HEK293 (cell line): ENCODE results near the gene KBTBD2.
A peak's percentile ranks its signal among the peaks of the same experiment; 100 is the strongest.

Experiments used
- CTCF ChIA-PET: fragments of 350-600 bp; formaldehyde crosslinking; extraction: SDS; loops from one replicate; lab custom pipeline; 2021; ENCODE audit warnings: antibody characterized with exemption; lab: Yijun Ruan, JAX
- POLR2A ChIA-PET: fragments of 300-600 bp; formaldehyde crosslinking; extraction: SDS; loops from one replicate; lab custom pipeline; 2020; ENCODE audit warnings: antibody characterized with exemption, inconsistent platforms; lab: Yijun Ruan, JAX
- H3K27ac ChIP-seq: fragments of 200-500 bp; sonication (Bioruptor generic); 2 replicates; pipeline ENCODE4 v1.5.1; 2014; ENCODE audit warnings: low read depth, low read length, control low read depth, inconsistent platforms; ENCODE audit errors: extremely low read depth
- H3K36me3 ChIP-seq, 2 experiments: fragments of 200-500 bp in 1 of 2; sonication (Bioruptor generic) in 1 of 2; 1 replicate in 1 of 2; 2 replicates in 1 of 2; pipeline ENCODE4 v1.5.1; 2014 to 2017; ENCODE audit warnings: inconsistent platforms in 2 of 2, low read length in 2 of 2; ENCODE audit not compliant: control insufficient read depth in 2 of 2, insufficient read depth in 1 of 2
- H3K4me1 ChIP-seq: fragments of 200-500 bp; sonication (Bioruptor generic); 2 replicates; pipeline ENCODE4 v1.5.1; 2014; ENCODE audit warnings: mild to moderate bottlenecking, low read length, inconsistent platforms; ENCODE audit not compliant: control insufficient read depth, insufficient read depth
- H3K4me3 ChIP-seq: 2 replicates; pipeline ENCODE4 v1.5.1; 2011; ENCODE audit warnings: low read depth, mild to moderate bottlenecking, control low read depth, low read length, moderate library complexity
- H3K9me3 ChIP-seq: fragments of 200-500 bp; sonication (Bioruptor generic); 2 replicates; pipeline ENCODE4 v1.5.1; 2014; ENCODE audit warnings: low read depth, low read length, inconsistent platforms; ENCODE audit not compliant: control insufficient read depth, insufficient read depth
- KLF10 ChIP-seq: fragments of 450-650 bp; IDR thresholded peaks from 2 replicates; pipeline ENCODE4 v1.5.1; 2018; ENCODE audit warnings: missing biosample characterization, mild to moderate bottlenecking, missing genetic modification characterization
- KLF8 ChIP-seq: fragments of 450-650 bp; formaldehyde crosslinking; IDR thresholded peaks from 2 replicates; pipeline ENCODE4 v1.5.1; 2016; ENCODE audit warnings: missing biosample characterization, missing genetic modification characterization
- YY2 ChIP-seq: fragments of 450-650 bp; formaldehyde crosslinking; IDR thresholded peaks from 2 replicates; pipeline ENCODE4 v1.5.1; 2016; ENCODE audit warnings: missing biosample characterization, missing genetic modification characterization
- ZBTB17 ChIP-seq: fragments of 450-650 bp; formaldehyde crosslinking; IDR thresholded peaks from 2 replicates; pipeline ENCODE4 v1.5.1; 2016; ENCODE audit warnings: missing biosample characterization, missing genetic modification characterization
- ZBTB8A ChIP-seq: fragments of 450-650 bp; formaldehyde crosslinking; IDR thresholded peaks from 2 replicates; pipeline ENCODE4 v1.5.1; 2016; ENCODE audit warnings: missing biosample characterization, missing genetic modification characterization
- ZEB2 ChIP-seq: fragments of 450-650 bp; formaldehyde crosslinking; IDR thresholded peaks from 2 replicates; pipeline ENCODE4 v1.5.1; 2016; ENCODE audit warnings: missing biosample characterization, missing genetic modification characterization
- ZIC2 ChIP-seq: fragments of 450-650 bp; formaldehyde crosslinking; IDR thresholded peaks from 2 replicates; pipeline ENCODE4 v1.5.1; 2016; ENCODE audit warnings: missing biosample characterization, missing genetic modification characterization
- ZNF121 ChIP-seq: fragments of 450-650 bp; formaldehyde crosslinking; IDR thresholded peaks from 2 replicates; pipeline ENCODE4 v1.5.1; 2016; ENCODE audit warnings: missing biosample characterization, missing genetic modification characterization
- ZNF132 ChIP-seq: fragments of 450-650 bp; formaldehyde crosslinking; IDR thresholded peaks from 2 replicates; pipeline ENCODE4 v1.5.1; 2017; ENCODE audit warnings: missing biosample characterization, missing genetic modification characterization, borderline replicate concordance
- ZNF24 ChIP-seq: fragments of 450-650 bp; formaldehyde crosslinking; IDR thresholded peaks from 2 replicates; pipeline ENCODE4 v1.5.1; 2016; ENCODE audit warnings: missing biosample characterization, missing genetic modification characterization
- ZNF248 ChIP-seq: fragments of 450-650 bp; formaldehyde crosslinking; IDR thresholded peaks from 2 replicates; pipeline ENCODE4 v1.5.1; 2017; ENCODE audit warnings: missing biosample characterization, missing genetic modification characterization
- ZNF324 ChIP-seq: fragments of 450-650 bp; formaldehyde crosslinking; IDR thresholded peaks from 2 replicates; pipeline ENCODE4 v1.5.1; 2016; ENCODE audit warnings: missing biosample characterization, missing genetic modification characterization
- ZNF350 ChIP-seq: fragments of 450-650 bp; formaldehyde crosslinking; IDR thresholded peaks from 2 replicates; pipeline ENCODE4 v1.5.0; 2017; ENCODE audit warnings: missing biosample characterization, mild to moderate bottlenecking, missing genetic modification characterization
- ZNF391 ChIP-seq: fragments of 450-650 bp; formaldehyde crosslinking; IDR thresholded peaks from 2 replicates; pipeline ENCODE4 v1.5.1; 2016; ENCODE audit warnings: low read depth, missing biosample characterization, missing genetic modification characterization, borderline replicate concordance
- ZNF433 ChIP-seq: fragments of 450-650 bp; formaldehyde crosslinking; IDR thresholded peaks from 2 replicates; pipeline ENCODE4 v1.5.1; 2016; ENCODE audit warnings: missing biosample characterization, missing genetic modification characterization, low read depth
- ZNF473 ChIP-seq: fragments of 450-650 bp; formaldehyde crosslinking; IDR thresholded peaks from 2 replicates; pipeline ENCODE4 v1.5.1; 2017; ENCODE audit warnings: missing biosample characterization, missing genetic modification characterization
- ZNF521 ChIP-seq: fragments of 450-650 bp; formaldehyde crosslinking; IDR thresholded peaks from 2 replicates; pipeline ENCODE4 v1.5.1; 2017; ENCODE audit warnings: missing biosample characterization, mild to moderate bottlenecking, missing genetic modification characterization
- ZNF529 ChIP-seq: fragments of 450-650 bp; formaldehyde crosslinking; IDR thresholded peaks from 2 replicates; pipeline ENCODE4 v1.5.1; 2017; ENCODE audit warnings: missing genetic modification characterization, missing biosample characterization; ENCODE audit not compliant: insufficient replicate concordance
- ZNF596 ChIP-seq: fragments of 450-650 bp; IDR thresholded peaks from 2 replicates; pipeline ENCODE4 v1.5.0; 2018; ENCODE audit warnings: missing biosample characterization, mild to moderate bottlenecking, missing genetic modification characterization, moderate library complexity
- ZNF610 ChIP-seq: fragments of 450-650 bp; formaldehyde crosslinking; IDR thresholded peaks from 2 replicates; pipeline ENCODE4 v1.5.1; 2016; ENCODE audit warnings: missing biosample characterization, missing genetic modification characterization, borderline replicate concordance
- ZNF623 ChIP-seq: fragments of 450-650 bp; formaldehyde crosslinking; IDR thresholded peaks from 2 replicates; pipeline ENCODE4 v1.5.1; 2016; ENCODE audit warnings: missing biosample characterization, missing genetic modification characterization
- ZNF654 ChIP-seq: fragments of 450-650 bp; formaldehyde crosslinking; IDR thresholded peaks from 2 replicates; pipeline ENCODE4 v1.5.1; 2016; ENCODE audit warnings: low read depth, missing biosample characterization, missing genetic modification characterization
- ZNF785 ChIP-seq: fragments of 450-650 bp; formaldehyde crosslinking; IDR thresholded peaks from 2 replicates; pipeline ENCODE4 v1.5.1; 2016; ENCODE audit warnings: missing biosample characterization, missing genetic modification characterization
- TF ChIP-seq, protein P1 (sequence below): fragments of 450-650 bp; IDR thresholded peaks from 2 replicates; pipeline ENCODE4 v1.5.1; 2018; ENCODE audit warnings: missing biosample characterization, missing genetic modification characterization
- TF ChIP-seq, protein P2 (sequence below): fragments of 450-650 bp; formaldehyde crosslinking; IDR thresholded peaks from 2 replicates; pipeline ENCODE4 v1.5.1; 2016; ENCODE audit warnings: missing biosample characterization, missing genetic modification characterization
- TF ChIP-seq, protein P3 (sequence below): fragments of 450-650 bp; formaldehyde crosslinking; IDR thresholded peaks from 2 replicates; pipeline ENCODE4 v1.5.1; 2016; ENCODE audit warnings: missing biosample characterization, missing genetic modification characterization, low read depth
- TF ChIP-seq, protein P4 (sequence below): fragments of 450-650 bp; formaldehyde crosslinking; IDR thresholded peaks from 2 replicates; pipeline ENCODE4 v1.5.1; 2016; ENCODE audit warnings: missing biosample characterization, missing genetic modification characterization
- TF ChIP-seq, protein P5 (sequence below): sonication (generic); formaldehyde crosslinking; IDR thresholded peaks from 2 replicates; pipeline ENCODE4 v1.8.1; 2022; ENCODE audit warnings: mild to moderate bottlenecking, moderate library complexity, missing genetic modification reagents

KBTBD2 gene

DNA sequence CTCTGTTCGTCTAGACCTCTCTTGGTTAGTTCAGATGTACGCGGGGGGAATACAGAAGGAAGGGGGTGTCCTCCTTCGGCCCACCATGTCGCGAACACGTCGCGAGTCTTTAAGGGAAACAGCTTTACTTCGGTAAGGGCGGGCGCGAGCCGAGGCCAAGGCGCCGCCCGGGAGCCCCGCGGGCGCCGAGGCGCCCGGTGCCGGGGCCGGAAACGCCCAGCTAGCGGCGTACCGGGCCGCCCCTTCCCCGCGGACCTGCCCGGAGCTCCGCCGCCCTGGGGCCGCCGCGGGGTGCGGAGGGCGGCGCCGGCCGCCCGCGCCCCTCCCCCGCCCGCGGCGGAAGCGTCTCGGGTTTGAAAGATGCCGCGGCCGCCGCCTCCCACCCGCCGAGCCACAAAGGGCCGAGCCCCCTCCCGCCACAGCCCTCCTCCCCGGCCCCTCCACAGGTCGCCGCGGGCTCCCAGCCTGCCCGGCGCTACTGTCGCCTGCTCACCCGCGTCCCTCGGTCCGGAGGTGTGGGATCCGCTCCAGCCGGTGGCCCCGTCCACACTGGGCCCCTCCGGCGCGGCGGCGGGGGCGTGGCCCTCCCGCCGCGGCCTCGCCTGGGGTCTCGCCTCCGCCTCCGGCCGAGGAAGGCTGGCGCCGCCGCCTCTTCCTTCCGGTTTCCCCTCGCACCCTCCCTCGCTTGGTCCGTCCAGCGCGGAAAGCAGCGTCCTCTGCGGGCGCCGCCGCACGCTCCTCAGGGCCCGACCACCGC lies at the start of gene KBTBD2:
TSS of gene KBTBD2 (minus strand) at position 718 of the 757 bp plus-strand sequence. CDS start 12,156 bp downstream, outside the sequence.
- CTCF ChIA-PET = interaction anchor here (0.7 to 1.9 kb wide), 3 partner anchors 45 to 219 kb away, joined by 3 to 10 read pairs (median 4); no protein-coding TSS in a partner anchor
- POLR2A ChIA-PET = interaction anchor here (2.6 to 3.9 kb wide), 2 partner anchors 51 to 171 kb away, joined by 9 to 16 read pairs; partner anchors contain the start of gene NT5C3A
- peaks cover 17% of the 10 kb centered on the region for H3K4me1 ChIP-seq
- H3K27ac ChIP-seq = peak within 1 kb of the TSS; percentile 99
- H3K4me3 ChIP-seq = peak within 1 kb of the TSS; percentile 87
- H3K36me3 ChIP-seq = no peaks in the 10 kb centered on the region
- H3K9me3 ChIP-seq = no peaks in the 10 kb centered on the region
- TF ChIP-seq ZNF132 (tag by site-specific recombination) (no peak), ZIC2 (tag by site-specific recombination) (peak; percentile 41; the same call in 1 of the 2 replicates), ZNF473 (tag by site-specific recombination) (no peak), ZNF324 (tag by site-specific recombination) (no peak), ZNF391 (no peak), ZNF24 (tag by site-specific recombination) (no peak), ZNF623 (tag by site-specific recombination) (no peak), ZNF521 (tag by site-specific recombination) (no peak), ZNF596 (0 out of 2 replicates have a peak, but pooled peaks have one; percentile 29), ZNF529 (tag by site-specific recombination) (no peak), ZNF654 (tag by site-specific recombination) (no peak), ZNF433 (tag by site-specific recombination) (no peak), ZBTB17 (tag by site-specific recombination) (no peak), ZEB2 (tag by site-specific recombination) (no peak), ZNF610 (tag by site-specific recombination) (no peak), ZNF248 (tag by site-specific recombination) (no peak), KLF8 (tag by site-specific recombination) (peak; percentile 47; the same call in 1 of the 2 replicates), KLF10 (tag by site-specific recombination) (peak; percentile 93), YY2 (tag by site-specific recombination) (no peak), ZBTB8A (tag by site-specific recombination) (peak; percentile 42; the same call in 1 of the 2 replicates), ZNF121 (no peak), ZNF350 (no peak), ZNF785 (tag by site-specific recombination) (no peak)
- TF ChIP-seq, protein P1, sequence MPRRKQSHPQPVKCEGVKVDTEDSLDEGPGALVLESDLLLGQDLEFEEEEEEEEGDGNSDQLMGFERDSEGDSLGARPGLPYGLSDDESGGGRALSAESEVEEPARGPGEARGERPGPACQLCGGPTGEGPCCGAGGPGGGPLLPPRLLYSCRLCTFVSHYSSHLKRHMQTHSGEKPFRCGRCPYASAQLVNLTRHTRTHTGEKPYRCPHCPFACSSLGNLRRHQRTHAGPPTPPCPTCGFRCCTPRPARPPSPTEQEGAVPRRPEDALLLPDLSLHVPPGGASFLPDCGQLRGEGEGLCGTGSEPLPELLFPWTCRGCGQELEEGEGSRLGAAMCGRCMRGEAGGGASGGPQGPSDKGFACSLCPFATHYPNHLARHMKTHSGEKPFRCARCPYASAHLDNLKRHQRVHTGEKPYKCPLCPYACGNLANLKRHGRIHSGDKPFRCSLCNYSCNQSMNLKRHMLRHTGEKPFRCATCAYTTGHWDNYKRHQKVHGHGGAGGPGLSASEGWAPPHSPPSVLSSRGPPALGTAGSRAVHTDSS (tag by site-specific recombination) = peak; percentile 45; the same call in 1 of the 2 replicates
- TF ChIP-seq, protein P2, sequence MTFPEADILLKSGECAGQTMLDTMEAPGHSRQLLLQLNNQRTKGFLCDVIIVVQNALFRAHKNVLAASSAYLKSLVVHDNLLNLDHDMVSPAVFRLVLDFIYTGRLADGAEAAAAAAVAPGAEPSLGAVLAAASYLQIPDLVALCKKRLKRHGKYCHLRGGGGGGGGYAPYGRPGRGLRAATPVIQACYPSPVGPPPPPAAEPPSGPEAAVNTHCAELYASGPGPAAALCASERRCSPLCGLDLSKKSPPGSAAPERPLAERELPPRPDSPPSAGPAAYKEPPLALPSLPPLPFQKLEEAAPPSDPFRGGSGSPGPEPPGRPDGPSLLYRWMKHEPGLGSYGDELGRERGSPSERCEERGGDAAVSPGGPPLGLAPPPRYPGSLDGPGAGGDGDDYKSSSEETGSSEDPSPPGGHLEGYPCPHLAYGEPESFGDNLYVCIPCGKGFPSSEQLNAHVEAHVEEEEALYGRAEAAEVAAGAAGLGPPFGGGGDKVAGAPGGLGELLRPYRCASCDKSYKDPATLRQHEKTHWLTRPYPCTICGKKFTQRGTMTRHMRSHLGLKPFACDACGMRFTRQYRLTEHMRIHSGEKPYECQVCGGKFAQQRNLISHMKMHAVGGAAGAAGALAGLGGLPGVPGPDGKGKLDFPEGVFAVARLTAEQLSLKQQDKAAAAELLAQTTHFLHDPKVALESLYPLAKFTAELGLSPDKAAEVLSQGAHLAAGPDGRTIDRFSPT (tag by site-specific recombination) = no peak
- TF ChIP-seq, protein P3, sequence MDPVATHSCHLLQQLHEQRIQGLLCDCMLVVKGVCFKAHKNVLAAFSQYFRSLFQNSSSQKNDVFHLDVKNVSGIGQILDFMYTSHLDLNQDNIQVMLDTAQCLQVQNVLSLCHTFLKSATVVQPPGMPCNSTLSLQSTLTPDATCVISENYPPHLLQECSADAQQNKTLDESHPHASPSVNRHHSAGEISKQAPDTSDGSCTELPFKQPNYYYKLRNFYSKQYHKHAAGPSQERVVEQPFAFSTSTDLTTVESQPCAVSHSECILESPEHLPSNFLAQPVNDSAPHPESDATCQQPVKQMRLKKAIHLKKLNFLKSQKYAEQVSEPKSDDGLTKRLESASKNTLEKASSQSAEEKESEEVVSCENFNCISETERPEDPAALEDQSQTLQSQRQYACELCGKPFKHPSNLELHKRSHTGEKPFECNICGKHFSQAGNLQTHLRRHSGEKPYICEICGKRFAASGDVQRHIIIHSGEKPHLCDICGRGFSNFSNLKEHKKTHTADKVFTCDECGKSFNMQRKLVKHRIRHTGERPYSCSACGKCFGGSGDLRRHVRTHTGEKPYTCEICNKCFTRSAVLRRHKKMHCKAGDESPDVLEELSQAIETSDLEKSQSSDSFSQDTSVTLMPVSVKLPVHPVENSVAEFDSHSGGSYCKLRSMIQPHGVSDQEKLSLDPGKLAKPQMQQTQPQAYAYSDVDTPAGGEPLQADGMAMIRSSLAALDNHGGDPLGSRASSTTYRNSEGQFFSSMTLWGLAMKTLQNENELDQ (tag by site-specific recombination) = no peak
- TF ChIP-seq, protein P4, sequence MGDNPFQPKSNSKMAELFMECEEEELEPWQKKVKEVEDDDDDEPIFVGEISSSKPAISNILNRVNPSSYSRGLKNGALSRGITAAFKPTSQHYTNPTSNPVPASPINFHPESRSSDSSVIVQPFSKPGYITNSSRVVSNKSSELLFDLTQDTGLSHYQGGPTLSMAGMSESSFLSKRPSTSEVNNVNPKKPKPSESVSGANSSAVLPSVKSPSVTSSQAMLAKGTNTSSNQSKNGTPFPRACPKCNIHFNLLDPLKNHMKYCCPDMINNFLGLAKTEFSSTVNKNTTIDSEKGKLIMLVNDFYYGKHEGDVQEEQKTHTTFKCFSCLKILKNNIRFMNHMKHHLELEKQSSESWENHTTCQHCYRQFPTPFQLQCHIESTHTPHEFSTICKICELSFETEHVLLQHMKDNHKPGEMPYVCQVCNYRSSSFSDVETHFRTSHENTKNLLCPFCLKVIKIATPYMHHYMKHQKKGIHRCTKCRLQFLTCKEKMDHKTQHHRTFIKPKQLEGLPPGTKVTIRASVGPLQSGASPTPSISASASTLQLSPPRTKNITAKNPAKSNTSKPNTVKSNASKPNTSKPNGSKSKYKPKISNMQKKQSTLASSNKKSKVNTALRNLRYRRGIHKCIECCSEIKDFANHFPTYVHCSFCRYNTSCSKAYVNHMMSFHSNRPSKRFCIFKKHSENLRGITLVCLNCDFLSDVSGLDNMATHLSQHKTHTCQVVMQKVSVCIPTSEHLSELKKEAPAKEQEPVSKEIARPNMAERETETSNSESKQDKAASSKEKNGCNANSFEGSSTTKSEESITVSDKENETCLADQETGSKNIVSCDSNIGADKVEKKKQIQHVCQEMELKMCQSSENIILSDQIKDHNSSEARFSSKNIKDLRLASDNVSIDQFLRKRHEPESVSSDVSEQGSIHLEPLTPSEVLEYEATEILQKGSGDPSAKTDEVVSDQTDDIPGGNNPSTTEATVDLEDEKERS (tag by site-specific recombination) = no peak
- TF ChIP-seq, protein P5, sequence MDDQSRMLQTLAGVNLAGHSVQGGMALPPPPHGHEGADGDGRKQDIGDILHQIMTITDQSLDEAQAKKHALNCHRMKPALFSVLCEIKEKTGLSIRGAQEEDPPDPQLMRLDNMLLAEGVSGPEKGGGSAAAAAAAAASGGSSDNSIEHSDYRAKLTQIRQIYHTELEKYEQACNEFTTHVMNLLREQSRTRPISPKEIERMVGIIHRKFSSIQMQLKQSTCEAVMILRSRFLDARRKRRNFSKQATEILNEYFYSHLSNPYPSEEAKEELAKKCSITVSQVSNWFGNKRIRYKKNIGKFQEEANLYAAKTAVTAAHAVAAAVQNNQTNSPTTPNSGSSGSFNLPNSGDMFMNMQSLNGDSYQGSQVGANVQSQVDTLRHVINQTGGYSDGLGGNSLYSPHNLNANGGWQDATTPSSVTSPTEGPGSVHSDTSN (CRISPR knock-in tag) = no peak
